CD4-positive, alpha-beta T cell treated with Interleukin-10 for 1 hour (primary cell): ENCODE results near the gene PIEZO2.
"Not testable (repeated sequence)": the region's sequence is repeated elsewhere in the genome, so short reads cannot be mapped to it uniquely, and the experiment has no call there.

Source experiments
- DNase-seq: peaks from one replicate; pipeline ENCODE4 v3.0.0-alpha.2; 2020

Gene PIEZO2

GRCh38 chr18:10923551-10924070 lies 225.8 kb downstream of the PIEZO2 start:
- no peak for DNase-seq

- DNase-seq = no peak
These were observed 226.2 kb downstream of the PIEZO2 start for GRCh38 chr18:10923141-10923540.

GRCh38 chr18:10922712-10923111 lies 226.7 kb downstream of the PIEZO2 start:
- not testable (repeated sequence) for DNase-seq

GRCh38 chr18:10920309-10920708 lies 229.1 kb downstream of the PIEZO2 start:
- not testable (repeated sequence) for DNase-seq

- DNase-seq = no peak
These were observed 229.5 kb downstream of the PIEZO2 start for GRCh38 chr18:10919851-10920250.

- DNase-seq = no peak
These were observed 232.5 kb downstream of the PIEZO2 start for GRCh38 chr18:10916865-10917264.

- no peak for DNase-seq
These were observed 233.0 kb downstream of the PIEZO2 start for GRCh38 chr18:10916387-10916786.

GRCh38 chr18:10915748-10916147 lies 233.6 kb downstream of the PIEZO2 start:
- not testable (repeated sequence) for DNase-seq

- DNase-seq = not testable (repeated sequence)
These were observed 234.8 kb downstream of the PIEZO2 start for GRCh38 chr18:10914610-10915009.

- no peak for DNase-seq
These were observed 235.4 kb downstream of the PIEZO2 start for GRCh38 chr18:10913919-10914318.

GRCh38 chr18:10912790-10913545 lies 236.4 kb downstream of the PIEZO2 start:
- no peak for DNase-seq

GRCh38 chr18:10909724-10910123 lies 239.6 kb downstream of the PIEZO2 start:
- DNase-seq = no peak

- no peak for DNase-seq
These were observed 240.6 kb downstream of the PIEZO2 start for GRCh38 chr18:10908760-10909159.

- DNase-seq = no peak
These were observed 241.6 kb downstream of the PIEZO2 start for GRCh38 chr18:10907749-10908148.

- DNase-seq = no peak
These were observed 248.0 kb downstream of the PIEZO2 start for GRCh38 chr18:10901329-10901728.

- DNase-seq = no peak
These were observed 248.9 kb downstream of the PIEZO2 start for GRCh38 chr18:10900435-10900834.

GRCh38 chr18:10899481-10899880 lies 249.9 kb downstream of the PIEZO2 start:
- DNase-seq = no peak

- DNase-seq = no peak
These were observed 250.9 kb downstream of the PIEZO2 start for GRCh38 chr18:10898417-10898974.

- DNase-seq = no peak
These were observed 252.5 kb downstream of the PIEZO2 start for GRCh38 chr18:10896851-10897250.

- no peak for DNase-seq
These were observed 253.4 kb downstream of the PIEZO2 start for GRCh38 chr18:10895976-10896375.

GRCh38 chr18:10894501-10894900 lies 254.9 kb downstream of the PIEZO2 start:
- DNase-seq = no peak

- no peak for DNase-seq
These were observed 255.6 kb downstream of the PIEZO2 start for GRCh38 chr18:10893761-10894160.

GRCh38 chr18:10893196-10893595 lies 256.2 kb downstream of the PIEZO2 start:
- DNase-seq = no peak

- no peak for DNase-seq
These were observed 256.6 kb downstream of the PIEZO2 start for GRCh38 chr18:10892786-10893185.

GRCh38 chr18:10890022-10890421 lies 259.3 kb downstream of the PIEZO2 start:
- no peak for DNase-seq
